ENCODE measurements around the gene CLDN14.

Gene CLDN14

DNA sequence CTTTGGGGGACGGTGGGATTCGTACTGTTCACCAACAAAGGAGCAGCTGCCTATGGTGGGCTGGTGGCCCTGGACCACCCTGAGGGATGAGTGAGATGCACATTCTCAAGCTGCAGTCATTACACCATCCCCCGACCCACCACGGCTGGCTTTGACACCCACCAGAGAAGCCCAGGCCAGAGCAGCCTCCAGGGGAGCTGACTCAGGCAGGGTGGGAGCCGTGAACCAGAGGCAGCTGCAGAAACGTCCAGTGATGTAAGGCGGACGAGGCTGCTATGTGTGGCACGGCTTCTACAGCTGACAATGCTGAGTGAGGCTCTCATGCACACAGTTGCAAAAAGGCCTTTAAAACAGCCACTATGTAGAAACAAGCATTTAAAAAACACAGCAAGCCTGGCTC lies 54.6 kb downstream of the CLDN14 start:
- no peak overlapping the region for H3K27ac ChIP-seq
- no peak for TF ChIP-seq ZFX (IDR thresholded peaks at IDR 0.05)
- TF ChIP-seq, protein P1, sequence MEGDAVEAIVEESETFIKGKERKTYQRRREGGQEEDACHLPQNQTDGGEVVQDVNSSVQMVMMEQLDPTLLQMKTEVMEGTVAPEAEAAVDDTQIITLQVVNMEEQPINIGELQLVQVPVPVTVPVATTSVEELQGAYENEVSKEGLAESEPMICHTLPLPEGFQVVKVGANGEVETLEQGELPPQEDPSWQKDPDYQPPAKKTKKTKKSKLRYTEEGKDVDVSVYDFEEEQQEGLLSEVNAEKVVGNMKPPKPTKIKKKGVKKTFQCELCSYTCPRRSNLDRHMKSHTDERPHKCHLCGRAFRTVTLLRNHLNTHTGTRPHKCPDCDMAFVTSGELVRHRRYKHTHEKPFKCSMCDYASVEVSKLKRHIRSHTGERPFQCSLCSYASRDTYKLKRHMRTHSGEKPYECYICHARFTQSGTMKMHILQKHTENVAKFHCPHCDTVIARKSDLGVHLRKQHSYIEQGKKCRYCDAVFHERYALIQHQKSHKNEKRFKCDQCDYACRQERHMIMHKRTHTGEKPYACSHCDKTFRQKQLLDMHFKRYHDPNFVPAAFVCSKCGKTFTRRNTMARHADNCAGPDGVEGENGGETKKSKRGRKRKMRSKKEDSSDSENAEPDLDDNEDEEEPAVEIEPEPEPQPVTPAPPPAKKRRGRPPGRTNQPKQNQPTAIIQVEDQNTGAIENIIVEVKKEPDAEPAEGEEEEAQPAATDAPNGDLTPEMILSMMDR (conservative IDR thresholded peaks at IDR 0.05) = no peak

DNA sequence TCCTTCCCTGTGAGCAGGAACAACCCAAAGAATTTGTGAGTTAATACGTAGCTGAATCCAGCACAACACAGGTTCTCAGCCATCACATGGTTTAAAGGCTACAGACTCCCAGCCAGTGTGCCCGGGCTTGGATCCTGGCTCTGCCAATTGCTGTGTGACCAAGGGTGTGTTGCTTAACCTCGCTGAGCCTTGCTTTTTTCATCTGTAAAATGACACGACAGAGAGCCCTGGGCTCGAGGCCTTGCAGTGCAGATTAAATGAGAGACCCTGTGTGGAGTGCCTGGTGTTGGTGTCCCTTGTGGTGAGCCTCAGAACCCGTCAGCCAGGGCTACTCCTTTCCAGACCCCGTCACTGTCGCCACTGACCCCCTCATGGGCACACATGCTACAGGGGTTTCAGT lies 55.3 kb downstream of the CLDN14 start:
- TF ChIP-seq ZFX (IDR thresholded peaks at IDR 0.05) = no peak
- TF ChIP-seq, protein P1 (conservative IDR thresholded peaks at IDR 0.05) = no peak
- no peak overlapping the region for H3K27ac ChIP-seq

DNA sequence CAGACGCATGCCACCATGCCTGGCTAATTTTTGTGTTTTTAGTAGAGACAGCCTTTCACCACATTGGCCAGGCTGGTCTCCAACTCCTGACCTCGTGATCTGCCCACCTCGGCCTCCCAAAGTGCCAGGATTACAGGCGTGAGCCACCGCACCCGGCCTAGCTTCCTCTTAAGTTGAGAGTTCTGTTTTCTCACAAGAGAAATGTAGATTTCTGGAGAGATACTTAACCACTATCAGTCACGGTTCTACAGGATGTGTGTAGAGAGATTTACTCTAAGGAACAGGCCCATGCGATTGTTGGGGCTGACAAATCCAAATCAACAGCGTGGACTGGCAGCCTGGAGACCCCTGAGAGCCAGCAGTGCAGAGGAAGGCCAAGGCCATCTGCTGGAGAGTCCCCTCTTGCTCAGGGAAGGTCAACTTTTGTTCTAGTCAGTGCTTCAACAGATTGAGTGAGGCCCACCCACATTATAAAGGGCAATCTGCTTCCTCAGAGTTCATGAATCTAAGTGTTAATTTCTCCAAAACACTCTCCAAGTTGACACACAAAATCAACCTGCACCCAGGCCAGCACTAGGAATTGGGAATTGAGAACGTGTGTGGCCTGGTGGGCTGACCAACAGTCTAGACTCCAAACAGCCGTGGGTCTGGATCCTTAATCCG lies 56.0 kb downstream of the CLDN14 start:
- TF ChIP-seq, protein P1 (conservative IDR thresholded peaks at IDR 0.05) = no peak
- no peak overlapping the region for H3K27ac ChIP-seq

DNA sequence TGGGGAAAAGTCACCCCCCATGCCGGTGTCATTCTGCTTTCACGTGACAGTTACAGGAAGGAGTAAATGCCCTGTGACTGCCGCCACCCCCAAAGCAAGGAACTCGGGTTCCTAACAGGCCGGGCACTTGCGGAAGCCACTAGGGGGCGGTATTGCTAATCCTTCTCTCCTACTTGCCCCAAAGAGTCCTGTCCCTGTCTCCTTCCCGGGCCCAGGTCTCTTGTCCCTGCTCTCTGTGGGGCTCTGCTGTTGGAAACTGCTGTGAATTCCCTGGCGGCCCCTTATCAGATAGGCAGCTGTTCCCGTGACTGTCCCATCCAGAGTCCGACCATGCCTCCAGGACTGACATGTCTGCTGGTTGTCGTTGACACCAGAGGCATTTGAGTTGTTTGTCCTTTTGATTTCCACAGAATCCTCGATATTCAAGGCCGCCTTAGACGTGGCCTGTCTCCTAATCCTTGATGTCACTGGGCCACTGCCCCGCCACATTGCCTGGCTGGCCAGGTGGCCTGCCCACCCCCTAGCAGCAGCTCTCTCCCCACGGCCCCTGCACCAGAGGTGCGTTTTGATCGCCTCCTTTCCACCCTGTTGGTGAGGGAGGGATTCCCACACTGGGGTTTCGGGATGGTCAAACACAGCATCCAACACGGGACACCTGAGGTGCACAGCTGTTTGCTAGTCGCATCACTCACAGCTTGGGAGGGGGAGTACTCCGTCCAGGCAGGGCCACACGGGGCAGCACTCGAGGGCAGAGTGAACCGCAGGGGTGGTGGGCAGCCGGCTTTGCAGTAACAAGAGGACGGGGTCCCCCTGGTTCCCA lies 57.4 kb downstream of the CLDN14 start:
- TF ChIP-seq, protein P1 (conservative IDR thresholded peaks at IDR 0.05) = peak; percentile 87
- TF ChIP-seq ZFX (IDR thresholded peaks at IDR 0.05) = no peak
- H3K27ac ChIP-seq = no peak overlapping the region

DNA sequence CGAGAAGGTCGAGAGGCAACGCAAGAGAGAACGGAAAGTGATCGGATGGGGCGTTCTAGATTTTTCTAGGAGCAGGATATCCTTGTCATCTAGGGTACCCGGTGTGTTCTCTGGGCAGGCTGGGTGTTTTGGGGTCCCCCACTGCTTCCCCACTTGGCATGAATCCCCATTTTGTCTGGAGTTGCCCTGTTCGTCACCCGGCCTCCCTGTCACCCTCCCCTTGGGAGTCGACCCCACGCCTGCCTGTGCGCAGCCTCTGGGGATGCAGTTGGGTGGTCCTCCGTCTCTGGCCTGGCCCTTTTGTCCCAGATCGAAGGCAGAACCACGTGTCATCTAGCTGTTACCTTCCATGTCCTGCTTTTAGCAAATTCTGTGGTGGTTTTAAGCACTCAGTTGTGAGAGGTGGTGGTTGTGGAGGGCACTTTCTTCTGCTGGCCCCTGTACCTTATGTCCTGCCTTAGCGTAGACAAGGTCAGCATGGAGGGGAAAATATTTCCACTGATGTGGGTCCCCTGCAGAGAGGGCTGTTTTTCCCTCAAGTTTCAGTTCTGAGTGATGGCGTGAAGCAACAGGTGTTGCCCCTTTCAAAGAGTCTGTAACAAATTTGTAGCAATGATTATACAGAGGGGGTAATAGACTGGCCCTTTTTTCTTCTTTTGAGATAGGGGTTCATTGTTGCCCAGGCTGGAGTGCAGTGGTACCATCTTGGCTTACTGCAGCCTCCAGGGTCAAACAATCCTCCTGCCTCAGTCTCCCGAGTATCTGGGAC lies 59.2 kb downstream of the CLDN14 start:
- TF ChIP-seq, protein P1 (conservative IDR thresholded peaks at IDR 0.05) = no peak
- no peak for TF ChIP-seq ZFX (IDR thresholded peaks at IDR 0.05)
- no peak overlapping the region for H3K27ac ChIP-seq

DNA sequence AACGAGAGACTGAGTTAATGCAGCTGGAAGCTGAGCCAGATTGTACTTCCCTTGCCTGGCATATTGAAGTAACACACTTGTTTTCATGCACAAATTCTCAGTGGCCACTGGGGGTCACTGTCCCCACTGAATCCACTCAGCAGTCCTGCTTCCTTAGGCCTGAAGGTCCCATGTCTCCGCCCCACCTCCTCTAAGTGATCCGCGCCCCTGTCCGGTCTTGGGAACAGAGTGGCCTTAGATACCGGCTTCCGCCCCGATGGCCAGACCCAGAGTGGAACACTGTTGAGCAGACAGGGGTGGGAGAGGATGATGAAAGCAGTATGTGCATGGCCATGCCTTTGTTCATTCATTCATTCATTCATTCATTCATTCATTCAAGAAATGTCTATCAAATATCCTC lies 59.9 kb downstream of the CLDN14 start:
- TF ChIP-seq, protein P1 (conservative IDR thresholded peaks at IDR 0.05) = peak; percentile 85
- TF ChIP-seq ZFX (IDR thresholded peaks at IDR 0.05) = no peak
- H3K27ac ChIP-seq = no peak overlapping the region

DNA sequence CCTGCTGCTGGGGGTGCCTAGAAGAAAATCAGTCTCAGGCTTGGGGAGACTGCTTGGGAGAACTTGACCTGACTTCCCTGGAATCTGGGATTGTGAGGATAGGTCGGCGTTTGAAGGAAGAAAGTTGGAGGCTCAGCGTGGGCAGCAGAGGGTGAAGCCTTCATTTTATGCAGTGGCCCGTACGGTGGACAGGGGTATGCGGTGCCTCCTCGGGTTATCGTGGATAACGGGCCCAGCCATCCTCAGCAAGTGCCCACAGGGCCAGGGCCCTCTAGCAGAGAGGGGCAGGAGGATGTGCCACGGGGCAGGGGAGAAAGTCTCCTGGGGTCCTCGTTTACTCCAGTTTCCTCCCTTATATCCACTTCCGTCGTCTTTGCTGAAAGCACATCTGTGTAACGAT lies 60.7 kb downstream of the CLDN14 start:
- TF ChIP-seq ZFX (IDR thresholded peaks at IDR 0.05) = no peak
- TF ChIP-seq, protein P1 (conservative IDR thresholded peaks at IDR 0.05) = no peak
- no peak overlapping the region for H3K27ac ChIP-seq
